CD4-positive, alpha-beta T cell (primary cell): ENCODE data around the gene ENTPD6. TPM values are rescaled to one million over a fixed set of nuclear protein-coding genes. Genes with fewer than 3 reads are reported as not detected.

Source experiments
- ATAC-seq: fragments of 200-7000 bp; cut with Tn5 transposase; one replicate; pipeline ENCODE4 v1.10.0; 2022; ENCODE audit warnings: mild to moderate bottlenecking; ENCODE audit not compliant: poor library complexity
- CTCF ChIA-PET: fragments of 350-600 bp; sonication (Branson Sonifier 250); formaldehyde crosslinking; loops from one replicate; lab custom pipeline; 2021; ENCODE audit warnings: antibody characterized with exemption, inconsistent platforms; lab: Charles Lee
- POLR2A ChIA-PET: fragments of 350-600 bp; sonication (Branson Sonifier 250); formaldehyde crosslinking; loops from one replicate; lab custom pipeline; 2021; ENCODE audit warnings: antibody characterized with exemption, inconsistent platforms; lab: Charles Lee
- DNase-seq, 14 experiments: peaks; one replicate each; pipeline ENCODE4 v3.0.0-alpha.2; 2013 to 2020; ENCODE audit warnings: mixed read lengths in 2 of 14
- H3K27ac ChIP-seq, 2 donors: one replicate each; pipeline versions ENCODE4 v1.5.1 to v1.7.0; 2013; ENCODE audit warnings: low read length in 2 of 2, low read depth in 1 of 2, mild to moderate bottlenecking in 1 of 2
- H3K27me3 ChIP-seq, 2 experiments: 1 replicate in 1 of 2; 2 replicates in 1 of 2; pipeline versions ENCODE4 v1.6.1 to v1.7.0; 2013; ENCODE audit warnings: low read length in 2 of 2, control low read depth in 1 of 2, mild to moderate bottlenecking in 1 of 2, moderate library complexity in 1 of 2; ENCODE audit not compliant: insufficient read depth in 2 of 2, control insufficient read depth in 1 of 2
- H3K36me3 ChIP-seq: one replicate; pipeline ENCODE4 v1.6.1; 2013; ENCODE audit warnings: low read length, control low read depth; ENCODE audit not compliant: insufficient read depth
- H3K4me1 ChIP-seq: one replicate; pipeline ENCODE4 v1.6.1; 2013; ENCODE audit warnings: low read length, control low read depth; ENCODE audit not compliant: insufficient read depth
- H3K4me3 ChIP-seq: one replicate; pipeline ENCODE4 v1.5.1; 2013; ENCODE audit warnings: mild to moderate bottlenecking, low read length, moderate library complexity
- H3K9me3 ChIP-seq, 2 experiments: 1 replicate in 1 of 2; 2 replicates in 1 of 2; pipeline versions ENCODE4 v1.6.1 to v1.7.0; 2013; ENCODE audit warnings: low read length in 2 of 2, mild to moderate bottlenecking in 2 of 2, control low read depth in 1 of 2, moderate library complexity in 1 of 2; ENCODE audit not compliant: control insufficient read depth in 1 of 2, insufficient read depth in 1 of 2
- H3K27ac Mint-ChIP-seq: one replicate; pipeline ENCODE4 v1.8.0; 2020; ENCODE audit warnings: mixed read lengths
- H3K27me3 Mint-ChIP-seq: one replicate; pipeline ENCODE4 v1.8.0; 2021; ENCODE audit warnings: mixed read lengths
- H3K36me3 Mint-ChIP-seq: one replicate; pipeline ENCODE4 v1.8.0; 2021; ENCODE audit warnings: low read depth, mixed read lengths
- H3K4me1 Mint-ChIP-seq: one replicate; pipeline ENCODE4 v1.8.0; 2021; ENCODE audit warnings: low read depth, mixed read lengths
- H3K4me3 Mint-ChIP-seq: one replicate; pipeline ENCODE4 v1.8.0; 2020; ENCODE audit warnings: mild to moderate bottlenecking, mixed read lengths
- H3K9me3 Mint-ChIP-seq: one replicate; pipeline ENCODE4 v1.8.0; 2020; ENCODE audit warnings: mixed read lengths
- intact Hi-C, 2 experiments: fragments of 100-400 bp; cut with DNase I in 1 of 2; cut with micrococcal nuclease in 1 of 2; formaldehyde crosslinking; loops; one replicate each; pipeline versions ENCODE4 v1.15.1 to v1.9.0; 2023 to 2025; cut with DNase I, micrococcal nuclease
- total RNA-seq, 174 experiments: library from RNA in 2 of 174; stranded (reverse) in 2 of 174; gene quantifications; one replicate each; pipeline ENCODE4 v1.2.3 and lab custom pipeline; 2021 to 2026
- TF ChIP-seq, protein P1 (sequence below): fragments of 200-600 bp; IDR thresholded peaks from one replicate; pipeline ENCODE4 v1.8.0; 2022; ENCODE audit warnings: antibody characterized with exemption, mild to moderate bottlenecking

Gene ENTPD6
- total RNA-seq, 2 experiments from 2014 or later = 78.5 to 85.1 TPM

GRCh38 chr20:25188218-25188617 is 7.3 kb upstream of the ENTPD6 start:
- H3K9me3 ChIP-seq = no peaks in the 10 kb centered on the region
- intact Hi-C loops = no loop called here
- peaks cover 9 to 11% of the 10 kb centered on the region in 2 experiments for H3K27me3 ChIP-seq
- ATAC-seq = no peak
- H3K36me3 ChIP-seq = no peaks in the 10 kb centered on the region
- no peaks in the 10 kb centered on the region for H3K36me3 Mint-ChIP-seq
- no peak for DNase-seq
- peaks cover 2% of the 10 kb centered on the region for H3K9me3 Mint-ChIP-seq
- ChIA-PET CTCF (no interaction called here), POLR2A (no interaction called here)
- H3K4me1 Mint-ChIP-seq = no peaks in the 10 kb centered on the region
- H3K4me3 ChIP-seq = no peak overlapping the region
- peaks cover 43% of the 10 kb centered on the region for H3K27me3 Mint-ChIP-seq
- no peak overlapping the region for H3K4me3 Mint-ChIP-seq
- H3K27ac ChIP-seq = no peak overlapping the region
- no peaks in the 10 kb centered on the region for H3K4me1 ChIP-seq
- no peak overlapping the region for H3K27ac Mint-ChIP-seq
- TF ChIP-seq, protein P1, sequence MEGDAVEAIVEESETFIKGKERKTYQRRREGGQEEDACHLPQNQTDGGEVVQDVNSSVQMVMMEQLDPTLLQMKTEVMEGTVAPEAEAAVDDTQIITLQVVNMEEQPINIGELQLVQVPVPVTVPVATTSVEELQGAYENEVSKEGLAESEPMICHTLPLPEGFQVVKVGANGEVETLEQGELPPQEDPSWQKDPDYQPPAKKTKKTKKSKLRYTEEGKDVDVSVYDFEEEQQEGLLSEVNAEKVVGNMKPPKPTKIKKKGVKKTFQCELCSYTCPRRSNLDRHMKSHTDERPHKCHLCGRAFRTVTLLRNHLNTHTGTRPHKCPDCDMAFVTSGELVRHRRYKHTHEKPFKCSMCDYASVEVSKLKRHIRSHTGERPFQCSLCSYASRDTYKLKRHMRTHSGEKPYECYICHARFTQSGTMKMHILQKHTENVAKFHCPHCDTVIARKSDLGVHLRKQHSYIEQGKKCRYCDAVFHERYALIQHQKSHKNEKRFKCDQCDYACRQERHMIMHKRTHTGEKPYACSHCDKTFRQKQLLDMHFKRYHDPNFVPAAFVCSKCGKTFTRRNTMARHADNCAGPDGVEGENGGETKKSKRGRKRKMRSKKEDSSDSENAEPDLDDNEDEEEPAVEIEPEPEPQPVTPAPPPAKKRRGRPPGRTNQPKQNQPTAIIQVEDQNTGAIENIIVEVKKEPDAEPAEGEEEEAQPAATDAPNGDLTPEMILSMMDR = no peak

GRCh38 chr20:25191051-25191450 is 4.5 kb upstream of the ENTPD6 start:
- H3K36me3 Mint-ChIP-seq = no peaks in the 10 kb centered on the region
- no peaks in the 10 kb centered on the region for H3K9me3 Mint-ChIP-seq
- no peak for DNase-seq
- H3K9me3 ChIP-seq = no peaks in the 10 kb centered on the region
- no peaks in the 10 kb centered on the region for H3K36me3 ChIP-seq
- H3K4me3 ChIP-seq = no peak overlapping the region
- H3K27me3 Mint-ChIP-seq = peaks cover 22% of the 10 kb centered on the region
- H3K27me3 ChIP-seq = peaks cover 6 to 11% of the 10 kb centered on the region in 2 experiments
- peaks cover 7% of the 10 kb centered on the region for H3K4me1 Mint-ChIP-seq
- intact Hi-C loops = loop anchor here in 1 of 2 experiments (5.0 to 10.0 kb wide), 2 partner anchors 104 to 129 kb away; no protein-coding TSS in a partner anchor
- ChIA-PET CTCF (no interaction called here), POLR2A (no interaction called here)
- no peak overlapping the region for H3K4me3 Mint-ChIP-seq
- H3K27ac Mint-ChIP-seq = no peak overlapping the region
- peaks cover 14% of the 10 kb centered on the region for H3K4me1 ChIP-seq
- no peak for ATAC-seq
- H3K27ac ChIP-seq = no peak overlapping the region
- TF ChIP-seq, protein P1 = no peak

DNA sequence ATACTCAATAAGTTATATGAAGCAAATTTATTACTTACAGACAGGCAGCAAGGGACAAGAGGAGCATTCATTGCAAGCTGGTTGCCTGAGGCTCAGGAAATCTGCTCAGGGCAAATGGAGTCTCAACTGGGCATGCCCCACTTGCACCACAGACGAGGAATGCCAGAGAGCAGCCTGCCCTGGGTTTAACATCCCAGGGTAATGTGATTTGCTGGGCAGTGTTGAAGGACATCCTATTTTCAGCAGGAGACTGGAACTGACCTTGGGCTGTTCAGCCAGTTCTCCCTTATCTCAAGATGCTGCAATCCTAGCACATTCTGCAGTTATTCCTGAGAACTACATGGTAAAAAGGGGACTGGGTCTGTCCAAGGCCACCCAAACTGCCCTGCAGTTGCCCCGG is 3.8 kb upstream of the ENTPD6 start:
- intact Hi-C loops = loop anchor here in 1 of 2 experiments (5.0 to 10.0 kb wide), 2 partner anchors 103 to 129 kb away; no protein-coding TSS in a partner anchor
- CTCF ChIA-PET = no interaction called here
- Histone ChIP-seq H3K36me3 (no peaks in the 10 kb centered on the region), H3K27me3 (peaks cover 5 to 9% of the 10 kb centered on the region in 2 experiments), H3K4me1 (peaks cover 21% of the 10 kb centered on the region), H3K27ac (no peak overlapping the region), H3K4me3 (no peak overlapping the region), H3K9me3 (no peaks in the 10 kb centered on the region)
- H3K4me1 Mint-ChIP-seq = peaks cover 14% of the 10 kb centered on the region
- peaks cover 18% of the 10 kb centered on the region for H3K27me3 Mint-ChIP-seq
- no peak overlapping the region for H3K27ac Mint-ChIP-seq
- DNase-seq (no peak), ATAC-seq (no peak)
- POLR2A ChIA-PET = no interaction called here
- TF ChIP-seq, protein P1 = no peak
- no peaks in the 10 kb centered on the region for H3K9me3 Mint-ChIP-seq
- peak overlapping the region; percentile 25 for H3K4me3 Mint-ChIP-seq
- no peaks in the 10 kb centered on the region for H3K36me3 Mint-ChIP-seq
